Neuron (in vitro differentiated cells): ENCODE measurements around the gene C8A.

Experiments
- H2AFZ ChIP-seq: one replicate; pipeline ENCODE4 v1.6.1; 2013; ENCODE audit warnings: low read depth, mild to moderate bottlenecking, inconsistent platforms, low read length, moderate library complexity
- H3K27me3 ChIP-seq: one replicate; pipeline ENCODE4 v1.6.1; 2013; ENCODE audit warnings: low read length; ENCODE audit not compliant: insufficient read depth
- H3K36me3 ChIP-seq: one replicate; pipeline ENCODE4 v1.6.1; 2013; ENCODE audit warnings: low read length; ENCODE audit not compliant: insufficient read depth
- H3K4me1 ChIP-seq: one replicate; pipeline ENCODE4 v1.6.1; 2013; ENCODE audit warnings: low read length; ENCODE audit not compliant: insufficient read depth
- H3K4me3 ChIP-seq: 2 replicates; pipeline ENCODE4 v1.5.1; 2013; ENCODE audit warnings: mild to moderate bottlenecking, low read length, moderate library complexity
- H3K9me3 ChIP-seq: one replicate; pipeline ENCODE4 v1.6.1; 2013; ENCODE audit warnings: low read length

Gene C8A

DNA sequence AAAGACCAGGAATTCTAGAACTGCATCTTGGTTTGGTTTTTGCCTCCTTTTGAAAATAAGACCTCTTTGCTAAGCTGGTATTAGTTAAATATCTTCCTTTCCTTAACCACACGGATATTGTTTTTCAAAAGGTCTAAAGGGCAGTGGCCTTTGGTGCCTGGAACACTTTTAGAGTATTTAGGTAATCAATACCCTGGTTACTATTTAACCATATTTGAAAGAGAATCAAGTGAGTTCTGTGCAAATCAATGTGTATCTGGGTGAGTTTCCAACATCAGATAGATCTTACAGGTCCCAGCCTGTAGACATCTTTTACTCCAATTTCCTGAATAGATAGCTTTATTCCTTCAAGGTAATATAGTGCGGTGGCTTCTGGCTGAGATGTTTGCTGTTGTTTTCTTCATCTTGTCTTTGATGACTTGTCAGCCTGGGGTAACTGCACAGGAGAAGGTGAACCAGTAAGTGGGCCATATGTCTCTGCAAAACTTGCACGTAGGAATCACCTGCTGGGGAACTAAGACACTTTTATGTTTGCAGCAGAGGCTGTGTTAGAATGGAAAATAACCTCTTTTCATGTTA, at the start of gene C8A:
TSS of gene C8A (plus strand) at position 277 of the 579 bp plus-strand sequence. CDS start at position 382, 105 bp downstream.
- H2AFZ ChIP-seq, result no peak within 1 kb of the TSS
- no peak within 1 kb of the TSS for H3K4me3 ChIP-seq
- no peaks in the 10 kb centered on the region for H3K36me3 ChIP-seq
- no peaks in the 10 kb centered on the region for H3K4me1 ChIP-seq
- H3K9me3 ChIP-seq, result no peaks in the 10 kb centered on the region
- H3K27me3 ChIP-seq, result peaks cover 2% of the 10 kb centered on the region

DNA sequence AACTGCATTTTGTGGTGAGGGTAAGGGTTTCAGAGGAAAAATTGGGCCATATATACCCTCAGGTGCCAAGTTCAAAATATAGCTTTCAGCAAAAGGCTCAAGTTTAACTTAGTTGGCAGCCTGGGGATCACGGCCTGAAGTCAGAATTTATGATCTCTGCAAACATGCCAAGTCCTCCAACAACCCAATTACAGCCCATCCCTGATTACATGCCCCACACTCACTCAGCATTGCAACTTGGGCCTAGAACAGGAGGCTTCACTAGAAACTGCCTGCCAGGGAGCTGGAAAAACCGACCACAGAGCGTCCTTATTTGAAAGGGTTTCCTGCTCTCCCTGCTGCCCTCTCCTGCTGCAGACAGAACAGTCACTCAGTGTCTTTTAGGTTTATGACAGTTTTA, 47.8 kb upstream of the C8A start:
- Histone ChIP-seq H3K9me3 (no peaks in the 10 kb centered on the region), H3K4me1 (no peaks in the 10 kb centered on the region), H3K27me3 (peaks cover 3% of the 10 kb centered on the region), H3K36me3 (no peaks in the 10 kb centered on the region), H3K4me3 (no peak overlapping the region), H2AFZ (no peak overlapping the region)

DNA sequence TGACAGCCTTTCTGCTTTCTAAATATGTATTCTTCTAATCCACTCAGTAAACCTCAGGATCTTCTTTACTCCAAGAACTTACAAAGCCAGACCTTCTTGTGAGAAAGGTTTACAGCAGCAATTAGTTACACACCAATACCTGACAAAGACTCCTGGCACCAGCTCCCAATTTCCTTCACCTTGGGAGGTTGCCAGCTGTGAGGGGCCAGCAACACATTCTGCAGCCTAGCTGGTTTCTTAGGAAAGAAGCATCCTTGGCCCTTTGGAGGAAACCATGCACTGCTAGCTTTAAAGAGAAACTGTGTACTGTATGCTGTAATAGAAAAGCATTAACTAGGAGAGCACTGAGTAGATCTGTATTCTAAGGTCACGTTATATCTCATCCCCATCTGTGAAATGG, 46.2 kb upstream of the C8A start:
- no peak overlapping the region for H2AFZ ChIP-seq
- peaks cover 3% of the 10 kb centered on the region for H3K27me3 ChIP-seq
- no peaks in the 10 kb centered on the region for H3K36me3 ChIP-seq
- no peaks in the 10 kb centered on the region for H3K4me1 ChIP-seq
- no peaks in the 10 kb centered on the region for H3K9me3 ChIP-seq
- H3K4me3 ChIP-seq, result no peak overlapping the region

DNA sequence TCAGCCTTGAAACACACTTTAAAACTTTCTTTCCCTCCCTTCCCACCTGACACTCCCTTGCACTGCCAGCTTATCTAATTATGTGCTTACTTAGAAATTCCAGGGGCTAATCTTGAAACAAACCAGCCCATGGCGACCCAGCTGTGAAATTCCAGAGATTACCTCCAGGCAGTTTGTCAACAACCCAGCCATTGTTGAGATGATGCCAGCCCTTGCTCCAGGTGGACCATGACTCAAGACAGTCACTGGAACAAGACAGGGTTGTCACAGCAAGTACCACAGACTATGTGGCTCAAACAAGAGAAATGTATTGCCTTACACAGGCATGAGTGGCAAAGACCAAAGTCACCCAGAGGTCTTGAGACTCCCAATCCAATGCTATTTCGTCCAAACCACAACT, 43.3 kb upstream of the C8A start:
- Histone ChIP-seq H3K27me3 (peaks cover 3% of the 10 kb centered on the region), H3K4me3 (no peak overlapping the region), H2AFZ (no peak overlapping the region), H3K4me1 (no peaks in the 10 kb centered on the region), H3K36me3 (no peaks in the 10 kb centered on the region), H3K9me3 (no peaks in the 10 kb centered on the region)

DNA sequence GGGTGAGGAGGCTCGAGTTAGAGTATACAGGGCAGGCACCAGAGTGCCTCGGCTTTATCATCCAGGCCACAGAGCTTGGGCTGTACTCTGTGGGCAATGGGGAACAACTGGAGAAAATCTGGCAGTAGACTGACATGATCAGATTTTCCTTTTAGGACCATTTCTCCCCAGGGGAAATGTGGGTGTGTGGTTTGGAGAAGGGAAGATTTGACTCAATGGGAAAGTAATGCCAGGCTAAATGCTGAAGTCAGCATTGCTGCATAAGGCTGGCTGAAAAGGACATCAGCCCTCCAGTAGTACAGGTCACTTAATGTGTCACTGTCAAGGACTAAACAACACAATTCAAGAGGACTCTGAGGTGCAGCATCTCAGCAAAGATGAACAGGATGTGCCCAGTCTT, 40.4 kb upstream of the C8A start:
- no peaks in the 10 kb centered on the region for H3K36me3 ChIP-seq
- peaks cover 3% of the 10 kb centered on the region for H3K27me3 ChIP-seq
- no peaks in the 10 kb centered on the region for H3K4me1 ChIP-seq
- H3K4me3 ChIP-seq, result no peak overlapping the region
- no peaks in the 10 kb centered on the region for H3K9me3 ChIP-seq
- no peak overlapping the region for H2AFZ ChIP-seq

DNA sequence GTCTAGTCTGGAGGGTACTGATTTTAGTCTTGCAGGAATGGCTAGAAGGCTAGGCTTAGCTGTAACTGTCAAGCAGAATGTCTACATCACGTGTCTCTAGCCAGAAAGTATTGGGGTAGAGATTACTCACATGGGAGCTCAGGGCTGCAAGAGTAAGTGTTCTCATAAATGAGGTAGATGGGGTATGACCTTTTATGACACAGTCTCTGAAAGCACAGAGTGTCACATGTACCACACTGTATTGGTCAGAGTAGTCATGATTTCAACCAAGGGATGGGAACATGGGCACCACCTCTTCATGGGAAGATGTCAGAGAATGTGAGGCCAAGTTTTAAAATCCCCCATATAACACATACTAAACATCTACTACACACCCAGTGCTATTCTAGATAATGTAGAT, 38.3 kb upstream of the C8A start:
- H3K4me3 ChIP-seq, result no peak overlapping the region
- peaks cover 4% of the 10 kb centered on the region for H3K4me1 ChIP-seq
- H3K9me3 ChIP-seq, result no peaks in the 10 kb centered on the region
- H3K27me3 ChIP-seq, result peaks cover 2% of the 10 kb centered on the region
- H2AFZ ChIP-seq, result no peak overlapping the region
- no peaks in the 10 kb centered on the region for H3K36me3 ChIP-seq

DNA sequence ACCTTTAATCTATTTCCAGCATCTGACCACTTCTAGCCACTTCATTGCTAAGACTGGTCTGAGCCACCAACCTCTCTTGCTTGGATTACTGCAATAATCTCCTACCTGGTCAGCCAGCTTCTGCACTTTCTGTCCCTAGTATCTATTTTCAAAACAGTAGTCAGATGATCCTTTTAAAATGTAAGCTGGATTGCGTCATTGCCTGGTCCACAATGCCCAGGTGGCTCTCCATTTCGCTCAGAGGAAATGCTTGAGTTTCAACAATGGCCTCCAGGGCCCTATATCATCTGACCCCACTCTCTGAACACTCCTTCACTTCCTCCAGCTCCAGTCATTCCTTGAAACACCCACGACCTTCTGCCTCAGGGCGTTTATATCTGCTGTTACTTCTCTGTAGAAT, 37.7 kb upstream of the C8A start:
- Histone ChIP-seq H3K9me3 (no peaks in the 10 kb centered on the region), H3K27me3 (no peaks in the 10 kb centered on the region), H3K4me1 (peaks cover 4% of the 10 kb centered on the region), H3K36me3 (no peaks in the 10 kb centered on the region), H3K4me3 (no peak overlapping the region), H2AFZ (no peak overlapping the region)

DNA sequence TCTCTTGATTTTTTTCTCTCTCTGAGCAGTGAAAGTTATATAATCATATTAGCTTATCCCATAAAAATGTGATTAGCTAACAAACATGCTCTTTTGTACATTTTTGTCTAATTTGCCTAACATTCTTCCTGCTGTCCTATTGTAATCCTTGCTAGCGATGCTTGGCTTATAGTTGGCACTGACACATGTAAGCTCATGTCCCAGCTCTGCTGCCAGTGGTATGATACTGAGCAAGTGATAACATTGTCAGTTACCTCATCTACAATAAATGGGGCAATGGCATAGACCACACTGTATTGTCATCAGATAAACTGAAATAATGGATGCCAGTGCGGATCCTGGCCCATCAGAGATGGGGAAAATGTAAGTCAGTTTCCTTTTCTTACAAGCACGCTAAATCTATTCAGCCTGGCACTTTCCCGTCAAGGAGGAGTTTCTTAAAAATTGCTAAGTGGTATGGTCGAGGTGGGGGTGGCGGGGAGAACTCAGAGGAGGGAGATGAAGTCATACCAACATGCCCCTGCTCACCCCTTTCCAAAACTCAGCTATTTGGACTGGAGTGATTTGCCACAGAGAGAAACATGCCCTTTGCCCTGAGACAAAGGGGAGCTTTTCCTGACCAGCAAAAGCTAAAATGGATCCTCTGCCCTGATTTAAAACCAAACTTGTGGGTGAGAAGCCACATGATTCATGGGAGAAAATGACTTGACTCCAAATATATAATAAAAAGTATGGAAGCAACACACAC, 36.7 kb upstream of the C8A start:
- Histone ChIP-seq H2AFZ (no peak overlapping the region), H3K27me3 (no peaks in the 10 kb centered on the region), H3K9me3 (no peaks in the 10 kb centered on the region), H3K36me3 (no peaks in the 10 kb centered on the region), H3K4me1 (peaks cover 4% of the 10 kb centered on the region), H3K4me3 (no peak overlapping the region)

DNA sequence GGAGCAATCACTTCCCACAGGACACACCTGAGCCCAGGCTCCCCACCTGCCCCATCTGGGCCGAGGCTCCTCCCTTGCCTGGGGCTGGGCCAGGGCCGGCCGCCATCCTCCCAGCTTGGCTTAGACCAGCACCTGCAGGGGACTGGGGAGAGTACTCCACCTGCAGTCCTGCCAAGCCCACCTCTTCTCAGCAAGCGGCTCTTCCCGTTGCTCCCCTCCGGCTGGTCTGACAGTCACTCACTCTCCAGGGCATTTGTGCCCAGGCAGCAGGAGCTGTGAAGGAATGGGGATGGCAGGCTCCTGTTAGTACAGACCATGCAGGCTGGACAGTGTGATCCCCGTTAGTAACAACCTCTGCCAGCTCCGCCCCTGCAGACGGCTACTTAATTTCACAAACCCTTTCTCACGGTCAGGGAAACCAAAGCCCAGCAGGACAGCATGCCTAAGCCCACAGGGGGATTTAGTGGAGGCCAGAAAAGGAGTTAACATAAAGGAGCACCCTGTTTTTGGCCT, 35.2 kb upstream of the C8A start, which contains the start of gene FYB2:
TSS of gene FYB2 (minus strand) at position 18 of the 513 bp plus-strand sequence. CDS start 114 bp downstream, outside the sequence.
- H3K4me3 ChIP-seq, result no peak within 1 kb of the TSS

DNA sequence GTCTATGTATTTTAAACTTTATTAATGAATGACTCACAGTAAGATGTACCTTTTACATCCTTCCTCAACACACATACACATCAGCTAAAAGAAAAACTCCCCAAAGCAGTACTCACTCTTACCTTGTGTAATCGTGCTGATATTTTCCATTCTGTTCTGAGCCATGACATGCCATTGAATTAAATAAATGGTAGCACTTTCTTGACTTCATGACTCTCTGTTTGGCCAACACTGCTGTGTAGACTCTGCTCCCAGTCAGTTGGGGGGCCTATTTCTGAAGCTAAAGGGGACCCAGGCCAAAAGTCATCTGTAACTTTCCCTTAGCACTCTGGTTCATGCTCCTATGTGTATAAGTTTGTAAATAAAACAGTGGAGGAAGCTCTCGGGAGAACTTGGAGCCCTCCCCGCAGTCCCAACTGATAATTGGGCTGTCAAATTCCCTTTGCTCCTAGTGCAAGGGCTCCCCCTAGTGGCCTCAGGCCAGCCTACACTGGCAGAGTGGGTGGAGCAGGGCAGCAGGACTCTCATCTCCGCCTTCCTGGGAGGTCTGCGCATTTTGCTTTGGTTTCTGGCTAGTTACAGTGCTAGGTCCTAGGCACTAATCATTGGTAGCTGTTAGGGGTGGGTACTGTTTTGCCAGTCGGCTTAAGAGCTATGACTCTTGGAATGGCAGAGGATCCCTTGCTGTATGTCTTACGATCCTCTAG, 33.7 kb upstream of the C8A start:
- Histone ChIP-seq H3K9me3 (no peaks in the 10 kb centered on the region), H3K36me3 (no peaks in the 10 kb centered on the region), H3K4me1 (peaks cover 8% of the 10 kb centered on the region), H3K27me3 (no peaks in the 10 kb centered on the region), H3K4me3 (no peak overlapping the region), H2AFZ (no peak overlapping the region)

More for the DNA sequence above, 35.2 kb upstream of the C8A start, which contains the start of gene FYB2:
- no peaks in the 10 kb centered on the region for H3K36me3 ChIP-seq
- H3K4me1 ChIP-seq, result peaks cover 4% of the 10 kb centered on the region
- H2AFZ ChIP-seq, result no peak within 1 kb of the TSS
- H3K9me3 ChIP-seq, result no peaks in the 10 kb centered on the region
- no peaks in the 10 kb centered on the region for H3K27me3 ChIP-seq

DNA sequence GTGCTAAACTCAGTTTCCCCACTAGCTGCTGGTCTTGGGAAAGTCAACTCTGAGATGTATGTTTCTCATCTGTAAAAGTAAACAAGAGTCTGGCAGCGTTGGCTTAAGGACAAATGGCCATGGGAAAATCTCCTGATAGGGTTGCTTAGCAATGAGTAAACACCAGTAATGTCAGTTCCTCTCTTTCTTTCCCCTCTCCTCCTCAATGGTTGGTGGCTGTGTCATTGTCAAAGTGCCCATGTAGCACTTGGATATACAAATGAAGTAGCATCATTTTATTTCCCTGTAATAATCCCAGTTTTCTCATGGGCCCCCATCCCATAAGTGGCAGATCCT, 33.2 kb upstream of the C8A start:
- Histone ChIP-seq H3K36me3 (no peaks in the 10 kb centered on the region), H2AFZ (no peak overlapping the region), H3K4me3 (no peak overlapping the region), H3K9me3 (no peaks in the 10 kb centered on the region), H3K27me3 (no peaks in the 10 kb centered on the region), H3K4me1 (peaks cover 8% of the 10 kb centered on the region)

DNA sequence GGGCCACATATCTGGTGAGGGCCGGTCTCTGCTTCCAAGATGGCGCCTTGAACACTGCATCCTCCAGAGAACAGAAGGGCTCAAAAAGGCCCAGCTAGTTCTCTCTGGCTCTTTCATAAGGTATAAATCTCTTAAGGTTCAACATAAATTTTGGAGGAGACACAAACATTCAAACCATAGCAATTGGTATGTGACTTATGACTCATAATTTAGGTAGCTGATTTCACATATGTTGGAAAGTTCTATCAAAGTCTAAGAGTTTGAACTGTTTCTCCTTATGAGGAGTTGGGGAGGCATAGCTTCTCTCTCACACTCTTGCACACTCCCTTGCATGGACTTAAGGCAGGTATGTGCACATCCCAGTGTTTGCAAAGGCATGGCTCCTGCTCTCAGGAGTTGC, 30.3 kb upstream of the C8A start:
- Histone ChIP-seq H3K36me3 (no peaks in the 10 kb centered on the region), H3K4me3 (no peak overlapping the region), H3K27me3 (no peaks in the 10 kb centered on the region), H2AFZ (no peak overlapping the region), H3K9me3 (no peaks in the 10 kb centered on the region), H3K4me1 (peaks cover 8% of the 10 kb centered on the region)

DNA sequence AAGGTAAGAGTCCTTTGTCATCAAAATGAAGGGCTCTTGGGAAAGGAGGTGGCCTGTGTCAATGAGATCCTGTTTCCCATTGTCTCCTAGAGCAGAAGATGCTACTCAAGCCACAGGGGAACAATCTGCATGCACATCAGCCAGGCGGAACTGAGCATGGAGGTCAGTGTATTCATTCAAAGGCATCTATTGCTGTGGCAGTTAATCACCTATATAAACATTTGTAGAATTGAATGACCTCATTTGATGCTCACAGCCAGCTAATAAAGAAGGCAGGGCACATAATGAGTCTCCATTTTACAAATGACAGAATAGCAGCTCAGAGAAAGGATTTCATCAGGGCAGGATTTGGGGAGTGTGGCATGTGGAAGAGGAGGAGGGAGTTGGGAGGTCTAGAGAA, 29.7 kb upstream of the C8A start:
- no peak overlapping the region for H2AFZ ChIP-seq
- H3K36me3 ChIP-seq, result no peaks in the 10 kb centered on the region
- peaks cover 4% of the 10 kb centered on the region for H3K4me1 ChIP-seq
- no peaks in the 10 kb centered on the region for H3K27me3 ChIP-seq
- H3K9me3 ChIP-seq, result no peaks in the 10 kb centered on the region
- H3K4me3 ChIP-seq, result no peak overlapping the region
